Tibial nerve (tissue), 3 donors: ENCODE data around the gene ZPR1.

Experiments used
- CTCF ChIP-seq, 5 experiments: fragments of 200-600 bp in 3 of 5; fragments of 450-650 bp in 2 of 5; sonication (generic) in 3 of 5; IDR thresholded peaks; one replicate each; pipeline ENCODE4 v1.5.1; 2016 to 2019; ENCODE audit warnings: antibody characterized with exemption in 5 of 5, mild to moderate bottlenecking in 3 of 5, moderate library complexity in 2 of 5
- POLR2A ChIP-seq, 2 donors: fragments of 450-650 bp; IDR thresholded peaks; one replicate each; pipeline ENCODE4 v1.6.1; 2017; ENCODE audit warnings: antibody characterized with exemption in 2 of 2, mild to moderate bottlenecking in 2 of 2, moderate library complexity in 2 of 2

GRCh38 chr11:116829525-116830183 lies 41.8 kb upstream of the ZPR1 start, which contains the start of gene APOC3:
- TF ChIP-seq CTCF (IDR thresholded peaks at IDR 0.05) (no peak), POLR2A (IDR thresholded peaks at IDR 0.05) (no peak)
